SK-N-MC (cell line): Measurements from ENCODE around the gene SH3BP5L.

ENCODE experiments used
- EZH2 ChIP-seq: fragments of 200-600 bp; sonication (generic); IDR thresholded peaks from one replicate; pipeline ENCODE4 v1.6.1; 2017; ENCODE audit warnings: antibody characterized with exemption
- POLR2AphosphoS5 ChIP-seq: IDR thresholded peaks from 2 replicates; pipeline ENCODE4 v1.6.1; 2012; ENCODE audit warnings: mild to moderate bottlenecking, low read depth, low read length, borderline replicate concordance

- TF ChIP-seq POLR2AphosphoS5 (no peak), EZH2 (no peak)
Measured at GRCh38 chr1:248821641-248822040, 4.1 kb downstream of the SH3BP5L start.
